Smooth muscle cell (in vitro differentiated cells): ENCODE measurements around the gene LRG1. TPM values are rescaled to one million over a fixed set of nuclear protein-coding genes. Genes with fewer than 3 reads are reported as not detected.

Source experiments
- DNase-seq: peaks from one replicate; lab custom pipeline; 2025; ENCODE audit not compliant: unreplicated experiment; lab: John Stamatoyannopoulos, UW
- H2AFZ ChIP-seq: fragments of 200-600 bp; sonication (generic); 2 replicates; pipeline ENCODE4 v1.6.0; 2016; ENCODE audit warnings: antibody characterized with exemption, low read depth, mild to moderate bottlenecking
- H3F3A ChIP-seq: fragments of 200-600 bp; sonication (generic); 2 replicates; pipeline ENCODE4 v1.6.0; 2017; ENCODE audit warnings: antibody characterized with exemption, low read depth
- H3K27ac ChIP-seq: fragments of 200-600 bp; sonication (generic); 2 replicates; pipeline ENCODE4 v1.5.1; 2016; ENCODE audit warnings: low read depth, mild to moderate bottlenecking
- H3K27me3 ChIP-seq: fragments of 200-600 bp; sonication (generic); 2 replicates; pipeline ENCODE4 v1.6.1; 2016; ENCODE audit warnings: low read depth, mild to moderate bottlenecking
- H3K36me3 ChIP-seq: fragments of 200-600 bp; sonication (generic); 2 replicates; pipeline ENCODE4 v1.5.1; 2016; ENCODE audit warnings: low read depth
- H3K4me1 ChIP-seq: fragments of 200-600 bp; sonication (generic); 2 replicates; pipeline ENCODE4 v1.5.1; 2016; ENCODE audit warnings: low read depth
- H3K4me2 ChIP-seq: fragments of 200-600 bp; sonication (generic); 2 replicates; pipeline ENCODE4 v1.6.0; 2016; ENCODE audit warnings: mild to moderate bottlenecking
- H3K4me3 ChIP-seq: fragments of 200-600 bp; sonication (generic); 2 replicates; pipeline ENCODE4 v1.5.1; 2016; ENCODE audit warnings: mild to moderate bottlenecking
- H3K79me2 ChIP-seq: fragments of 200-600 bp; sonication (generic); 2 replicates; pipeline ENCODE4 v1.6.0; 2016; ENCODE audit warnings: low read depth, mild to moderate bottlenecking
- H3K9ac ChIP-seq: fragments of 200-600 bp; sonication (generic); 2 replicates; pipeline ENCODE4 v1.6.0; 2016; ENCODE audit warnings: low read depth
- H3K9me3 ChIP-seq: fragments of 200-600 bp; sonication (generic); replicated peaks from 2 replicates; pipeline ENCODE4 v1.5.1; 2016; ENCODE audit warnings: low read depth
- H4K20me1 ChIP-seq: fragments of 200-600 bp; sonication (generic); 2 replicates; pipeline ENCODE4 v1.6.0; 2016; ENCODE audit warnings: low read depth
- CTCF ChIP-seq: fragments of 200-600 bp; sonication (generic); IDR thresholded peaks from 2 replicates; pipeline ENCODE4 v1.5.1; 2017; ENCODE audit warnings: borderline replicate concordance, mild to moderate bottlenecking, antibody characterized with exemption; ENCODE audit not compliant: insufficient read depth, poor library complexity, severe bottlenecking
- WGBS: methylation state at CpG from one replicate; pipeline ENCODE4 v1.1.7; 2016; ENCODE audit warnings: low lambda C conversion rate; 5-methylcytosine and 5-hydroxymethylcytosine counted together
- polyA plus RNA-seq: library from polyadenylated mRNA; unstranded; fragments of >200 nt; fragmentation: Nextera tagmentation; extraction: Ambion mirVana; gene quantifications from 2 replicates; pipeline ENCODE4 v1.2.1, GENCODE V29; 2016
- total RNA-seq: library from RNA; depleted of rRNA; stranded (reverse); fragments of >200 nt; gene quantifications from 2 replicates; pipeline ENCODE4 v1.2.3, GENCODE V29; 2014

Gene LRG1
- total and polyA plus RNA-seq, 2 experiments from 2014 or later: not detected

GRCh38 chr19:4510435-4511255 lies 29.2 kb downstream of the LRG1 start:
- Histone ChIP-seq H3K4me3 (no peak overlapping the region), H3K79me2 (no peaks in the 10 kb centered on the region), H4K20me1 (no peaks in the 10 kb centered on the region), H3K36me3 (no peaks in the 10 kb centered on the region), H3F3A (peaks cover 6% of the 10 kb centered on the region), H3K9me3 (no peaks in the 10 kb centered on the region), H3K27me3 (no peaks in the 10 kb centered on the region), H3K4me1 (no peaks in the 10 kb centered on the region), H3K4me2 (no peak overlapping the region), H3K9ac (no peak overlapping the region), H2AFZ (no peak overlapping the region), H3K27ac (no peak overlapping the region)
- 94% methylated on average over 37 of the region's 37 CpGs for WGBS
- DNase-seq: no peak
- no peak for TF ChIP-seq CTCF

- Histone ChIP-seq H3K4me3 (no peak overlapping the region), H3K4me2 (no peak overlapping the region), H3F3A (peaks cover 6% of the 10 kb centered on the region), H3K4me1 (no peaks in the 10 kb centered on the region), H3K9ac (no peak overlapping the region), H3K79me2 (no peaks in the 10 kb centered on the region), H3K27ac (no peak overlapping the region), H3K9me3 (no peaks in the 10 kb centered on the region), H3K36me3 (no peaks in the 10 kb centered on the region), H4K20me1 (no peaks in the 10 kb centered on the region), H3K27me3 (no peaks in the 10 kb centered on the region), H2AFZ (no peak overlapping the region)
- no peak for TF ChIP-seq CTCF
- WGBS: 97% methylated on average over 21 of the region's 21 CpGs
- DNase-seq: no peak
These were observed 31.1 kb downstream of the LRG1 start for GRCh38 chr19:4508698-4509097.

GRCh38 chr19:4507804-4508203 lies 32.0 kb downstream of the LRG1 start:
- H3K79me2 ChIP-seq: no peaks in the 10 kb centered on the region
- peaks cover 6% of the 10 kb centered on the region for H3F3A ChIP-seq
- H4K20me1 ChIP-seq: no peaks in the 10 kb centered on the region
- no peak overlapping the region for H3K4me2 ChIP-seq
- 93% methylated on average over 17 of the region's 17 CpGs for WGBS
- no peak overlapping the region for H2AFZ ChIP-seq
- no peaks in the 10 kb centered on the region for H3K9me3 ChIP-seq
- no peak for TF ChIP-seq CTCF
- no peaks in the 10 kb centered on the region for H3K27me3 ChIP-seq
- H3K27ac ChIP-seq: no peak overlapping the region
- H3K4me1 ChIP-seq: no peaks in the 10 kb centered on the region
- DNase-seq: no peak
- H3K9ac ChIP-seq: no peak overlapping the region
- H3K36me3 ChIP-seq: no peaks in the 10 kb centered on the region
- no peak overlapping the region for H3K4me3 ChIP-seq

GRCh38 chr19:4507150-4507452 lies 32.7 kb downstream of the LRG1 start:
- no peak for DNase-seq

More at GRCh38 chr19:4507150-4507452, 32.7 kb downstream of the LRG1 start:
- Histone ChIP-seq H3K36me3 (no peaks in the 10 kb centered on the region), H3K4me2 (no peak overlapping the region), H3K4me1 (no peaks in the 10 kb centered on the region), H4K20me1 (no peaks in the 10 kb centered on the region), H3K4me3 (no peak overlapping the region), H3K9ac (no peak overlapping the region), H3F3A (peaks cover 6% of the 10 kb centered on the region), H3K27ac (no peak overlapping the region), H3K27me3 (no peaks in the 10 kb centered on the region), H3K9me3 (no peaks in the 10 kb centered on the region), H3K79me2 (no peaks in the 10 kb centered on the region), H2AFZ (no peak overlapping the region)
- WGBS: 98% methylated on average over 12 of the region's 12 CpGs
- no peak for TF ChIP-seq CTCF
